ENCODE results near the gene CNKSR3. TPM values are rescaled to one million over a fixed set of nuclear protein-coding genes. Genes with fewer than 3 reads are reported as not detected.

CNKSR3 gene
- total RNA-seq, 4 donors from 2014 or later = 10.4 to 23.9 (median 19.6) TPM

GRCh38 chr6:154554491-154554890 lies 44.0 kb upstream of the CNKSR3 start:
- Histone ChIP-seq H3K27me3 (no peaks in the 10 kb centered on the region), H3K9me3 (no peaks in the 10 kb centered on the region), H3K4me1 (peaks cover 4 to 11% (median 8%) of the 10 kb centered on the region in 4 donors), H3K36me3 (no peaks in the 10 kb centered on the region), H3K27ac (replicated peaks in 1 of 4) (no peak overlapping the region), H3K4me3 (no peak overlapping the region)
- TF ChIP-seq POLR2AphosphoS5 (IDR thresholded peaks at IDR 0.05) = no peak
- no peak for TF ChIP-seq EP300 (IDR thresholded peaks at IDR 0.05)
- TF ChIP-seq POLR2A (IDR thresholded peaks at IDR 0.05; ENCODE audit: low read depth) = no peak
- TF ChIP-seq CTCF (IDR thresholded peaks at IDR 0.05) = no peak
- WGBS = 91% methylated on average over 6 of the region's 6 CpGs
- no peak for DNase-seq (ENCODE audit: extremely low spot score)
- intact Hi-C loops (cut with DNase I) = no loop called here

GRCh38 chr6:154550779-154551178 lies 40.3 kb upstream of the CNKSR3 start:
- no peak for DNase-seq (ENCODE audit: extremely low spot score)
- Histone ChIP-seq H3K4me1 (peaks cover 6 to 25% (median 19%) of the 10 kb centered on the region in 4 donors), H3K27me3 (no peaks in the 10 kb centered on the region), H3K36me3 (no peaks in the 10 kb centered on the region), H3K4me3 (no peak overlapping the region), H3K27ac (replicated peaks in 1 of 4) (no peak overlapping the region), H3K9me3 (no peaks in the 10 kb centered on the region)
- no peak for TF ChIP-seq POLR2AphosphoS5 (IDR thresholded peaks at IDR 0.05)
- TF ChIP-seq EP300 (IDR thresholded peaks at IDR 0.05) = no peak
- no peak for TF ChIP-seq POLR2A (IDR thresholded peaks at IDR 0.05; ENCODE audit: low read depth)
- TF ChIP-seq CTCF (IDR thresholded peaks at IDR 0.05) = no peak
- intact Hi-C loops (cut with DNase I) = no loop called here

- H3K4me1 ChIP-seq = peaks cover 0 to 14% (median 11%) of the 10 kb centered on the region in 4 donors
- H3K27me3 ChIP-seq = no peaks in the 10 kb centered on the region
- intact Hi-C loops (cut with DNase I) = no loop called here
- H3K4me3 ChIP-seq = no peak overlapping the region
- no peak for DNase-seq (ENCODE audit: extremely low spot score)
- H3K27ac ChIP-seq (replicated peaks in 1 of 4) = no peak overlapping the region
- TF ChIP-seq CTCF (IDR thresholded peaks at IDR 0.05) (no peak), EP300 (IDR thresholded peaks at IDR 0.05) (no peak), POLR2A (IDR thresholded peaks at IDR 0.05; ENCODE audit: low read depth) (no peak), POLR2AphosphoS5 (IDR thresholded peaks at IDR 0.05) (no peak)
- H3K36me3 ChIP-seq = no peaks in the 10 kb centered on the region
- 94% methylated on average over 6 of the region's 6 CpGs for WGBS
- H3K9me3 ChIP-seq = no peaks in the 10 kb centered on the region
Observed at GRCh38 chr6:154549179-154549578, 38.7 kb upstream of the CNKSR3 start.

GRCh38 chr6:154548130-154548830 lies 37.8 kb upstream of the CNKSR3 start:
- no peaks in the 10 kb centered on the region for H3K9me3 ChIP-seq
- no peaks in the 10 kb centered on the region for H3K36me3 ChIP-seq
- H3K4me1 ChIP-seq = peaks cover 0 to 14% (median 11%) of the 10 kb centered on the region in 4 donors
- H3K27ac ChIP-seq (replicated peaks in 1 of 4) = peak overlapping the region in 2 of 4 donors; percentile 2 to 53
- no peak overlapping the region for H3K4me3 ChIP-seq
- WGBS = 47% methylated on average over 8 of the region's 8 CpGs
- intact Hi-C loops (cut with DNase I) = no loop called here
- no peaks in the 10 kb centered on the region for H3K27me3 ChIP-seq
- no peak for DNase-seq (ENCODE audit: extremely low spot score)
- TF ChIP-seq EP300 (IDR thresholded peaks at IDR 0.05) (no peak), POLR2AphosphoS5 (IDR thresholded peaks at IDR 0.05) (no peak), CTCF (IDR thresholded peaks at IDR 0.05) (no peak), POLR2A (IDR thresholded peaks at IDR 0.05; ENCODE audit: low read depth) (no peak)

- no peak overlapping the region for H3K4me3 ChIP-seq
- no peaks in the 10 kb centered on the region for H3K27me3 ChIP-seq
- no peak overlapping the region for H3K27ac ChIP-seq (replicated peaks in 1 of 4)
- WGBS = 85% methylated on average over 5 of the region's 5 CpGs
- no peak for DNase-seq (ENCODE audit: extremely low spot score)
- H3K36me3 ChIP-seq = no peaks in the 10 kb centered on the region
- no peaks in the 10 kb centered on the region for H3K9me3 ChIP-seq
- H3K4me1 ChIP-seq = peaks cover 0 to 9% (median 7%) of the 10 kb centered on the region in 4 donors
- TF ChIP-seq POLR2AphosphoS5 (IDR thresholded peaks at IDR 0.05) (no peak), EP300 (IDR thresholded peaks at IDR 0.05) (no peak), CTCF (IDR thresholded peaks at IDR 0.05) (no peak), POLR2A (IDR thresholded peaks at IDR 0.05; ENCODE audit: low read depth) (no peak)
- intact Hi-C loops (cut with DNase I) = no loop called here
Observed at GRCh38 chr6:154543628-154544027, 33.1 kb upstream of the CNKSR3 start.
